B cell (primary cell): ENCODE data around the gene CDH13.

Experiments
- CTCF ChIP-seq: fragments of 200-600 bp; IDR thresholded peaks from one replicate; pipeline ENCODE4 v1.8.0; 2022; ENCODE audit warnings: antibody characterized with exemption, mild to moderate bottlenecking
- EZH2 ChIP-seq: IDR thresholded peaks from 2 replicates; pipeline ENCODE4 v1.6.1; 2012; ENCODE audit warnings: borderline replicate concordance, low read depth, mild to moderate bottlenecking, moderate library complexity, low read length; ENCODE audit not compliant: insufficient read depth, poor library complexity, severe bottlenecking

GRCh38 chr16:83843657-83844056 lies 1216.9 kb downstream of the CDH13 start:
- TF ChIP-seq CTCF: no peak
- no peak for TF ChIP-seq EZH2
